Erythroblast (primary cell): ENCODE measurements around the gene TSR3.

Experiments used
- DNase-seq, 2 experiments: peaks; one replicate each; lab custom pipeline; 2025; lab: John Stamatoyannopoulos, UW
- GATA1 ChIP-seq: IDR thresholded peaks from 2 replicates; pipeline ENCODE4 v1.6.1; 2011; ENCODE audit warnings: low read depth, mild to moderate bottlenecking, control low read depth, low read length, moderate library complexity
- POLR2A ChIP-seq: IDR thresholded peaks from 2 replicates; pipeline ENCODE4 v1.6.1; 2011; ENCODE audit warnings: mild to moderate bottlenecking, low read length

Gene TSR3

GRCh38 chr16:1342526-1343427 lies 8.9 kb downstream of the TSR3 start:
- TF ChIP-seq GATA1 (no peak), POLR2A (no peak)
- peak; percentile 97 to 98 for DNase-seq

- TF ChIP-seq POLR2A = no peak
- TF ChIP-seq GATA1 = no peak
- no peak for DNase-seq
Observed at GRCh38 chr16:1341495-1342420, 9.9 kb downstream of the TSR3 start.

DNA sequence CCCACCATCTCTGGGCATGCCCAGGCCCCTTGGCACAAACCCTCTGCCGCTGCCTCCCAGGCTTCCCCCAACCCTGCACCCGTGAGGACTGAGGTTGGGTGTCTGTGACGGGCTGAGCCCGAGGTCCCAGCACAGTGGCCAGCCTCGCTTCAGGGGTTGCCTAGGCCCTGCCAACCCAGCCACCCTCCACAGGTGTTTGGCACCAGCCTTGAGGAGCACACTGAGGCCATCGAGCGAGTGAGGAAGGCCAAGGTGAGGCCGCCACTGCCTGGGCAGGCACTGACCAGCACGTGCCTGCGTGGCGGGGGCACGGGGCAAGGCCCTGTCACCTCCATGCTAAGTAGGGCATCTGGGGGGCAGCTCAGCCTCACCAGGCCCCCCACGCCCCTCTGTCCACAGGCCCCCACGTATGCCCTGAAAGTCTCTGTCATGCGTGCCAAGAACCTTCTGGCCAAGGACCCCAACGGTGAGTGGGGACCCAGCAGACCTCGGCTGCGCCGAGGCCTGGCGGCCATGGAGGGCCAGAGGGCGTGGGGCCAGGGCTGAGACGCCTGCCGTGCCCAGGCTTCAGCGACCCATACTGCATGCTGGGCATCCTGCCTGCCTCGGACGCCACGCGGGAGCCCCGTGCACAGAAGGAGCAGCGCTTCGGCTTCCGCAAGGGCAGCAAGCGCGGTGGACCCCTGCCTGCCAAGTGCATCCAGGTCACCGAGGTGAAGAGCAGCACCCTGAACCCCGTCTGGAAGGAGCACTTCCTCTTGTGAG lies 10.8 kb downstream of the TSR3 start:
- no peak for TF ChIP-seq POLR2A
- TF ChIP-seq GATA1 = no peak
- DNase-seq = no peak

DNA sequence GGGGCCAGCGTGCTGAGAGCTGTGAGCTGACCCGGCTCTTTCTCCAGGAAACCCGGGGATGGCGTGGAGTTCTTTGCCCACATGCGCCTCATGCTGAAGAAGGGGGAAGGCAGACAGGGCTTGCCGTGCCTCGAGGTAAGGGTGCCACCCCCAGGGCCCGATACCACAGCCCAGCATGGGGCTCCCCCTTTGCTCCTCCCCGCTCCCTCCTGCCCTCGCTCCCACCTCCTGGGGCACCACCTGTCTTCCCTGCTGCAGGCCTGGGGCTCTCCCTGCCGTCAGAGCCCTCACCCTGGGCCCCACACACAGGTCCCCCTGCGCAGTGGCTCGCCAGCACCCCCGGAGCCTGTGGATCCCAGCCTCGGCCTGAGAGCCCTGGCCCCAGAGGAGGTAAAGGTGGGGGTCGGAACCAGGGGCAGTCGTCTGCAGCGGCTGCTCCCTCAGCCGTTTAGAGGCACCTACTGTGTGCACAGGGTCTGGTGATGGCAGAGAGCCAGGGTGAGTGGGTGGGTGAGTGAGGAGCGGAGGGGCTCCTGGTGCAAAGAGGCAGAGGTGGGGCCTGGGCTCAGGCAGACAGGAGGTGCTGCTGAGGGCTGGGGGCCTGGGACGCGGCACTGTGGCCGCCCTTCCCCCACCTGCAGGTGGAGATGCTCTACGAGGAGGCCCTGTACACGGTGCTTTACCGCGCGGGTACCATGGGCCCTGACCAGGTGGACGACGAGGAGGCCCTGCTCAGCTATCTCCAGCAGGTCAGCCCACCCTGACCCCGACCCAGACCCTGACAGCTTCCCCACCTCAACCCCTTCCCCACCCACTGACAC lies 12.6 kb downstream of the TSR3 start:
- TF ChIP-seq POLR2A = no peak
- TF ChIP-seq GATA1 = no peak
- DNase-seq = no peak

GRCh38 chr16:1338119-1338730 lies 13.5 kb downstream of the TSR3 start:
- peak; percentile 27 to 48 for DNase-seq
- no peak for TF ChIP-seq GATA1

- no peak for DNase-seq
Observed at GRCh38 chr16:1337486-1337885, 14.2 kb downstream of the TSR3 start.

GRCh38 chr16:1336619-1337018 lies 15.1 kb downstream of the TSR3 start:
- DNase-seq = no peak
- TF ChIP-seq GATA1 (no peak), POLR2A (no peak)

More at GRCh38 chr16:1337486-1337885, 14.2 kb downstream of the TSR3 start:
- no peak for TF ChIP-seq POLR2A
- no peak for TF ChIP-seq GATA1

- no peak for TF ChIP-seq GATA1
- TF ChIP-seq POLR2A = no peak
Observed at GRCh38 chr16:1335996-1336395, 15.7 kb downstream of the TSR3 start.

GRCh38 chr16:1335211-1335971 lies 16.3 kb downstream of the TSR3 start:
- TF ChIP-seq GATA1 (no peak), POLR2A (no peak)
- DNase-seq = no peak

More at GRCh38 chr16:1335996-1336395, 15.7 kb downstream of the TSR3 start:
- no peak for DNase-seq

- no peak for DNase-seq
- TF ChIP-seq GATA1 = no peak
- TF ChIP-seq POLR2A = no peak
Observed at GRCh38 chr16:1334739-1335138, 16.9 kb downstream of the TSR3 start.
